ENCODE data around the gene HTR3D.

GRCh38 chr3:184011937-184012889 lies 19.3 kb upstream of the HTR3D start:
- no peak for TF ChIP-seq EZH2 (IDR thresholded peaks at IDR 0.05; ENCODE audit: borderline replicate concordance, low read depth, low read length, poor library complexity, severe bottlenecking)
- no peak for TF ChIP-seq CTCF (conservative IDR thresholded peaks at IDR 0.05; ENCODE audit: low read depth, low read length)

All from A673 (cell line).